ENCODE results near the gene DOCK4.

Gene DOCK4

GRCh38 chr7:112124061-112124766, 82.0 kb downstream of the DOCK4 start:
- Mint-ChIP-seq H3K27ac (no peak overlapping the region), H3K27me3 (no peaks in the 10 kb centered on the region), H3K36me3 (no peaks in the 10 kb centered on the region), H3K4me3 (no peak overlapping the region), H3K4me1 (no peaks in the 10 kb centered on the region), H3K9me3 (no peaks in the 10 kb centered on the region)
- no peak for ATAC-seq

- H3K27me3 Mint-ChIP-seq: no peaks in the 10 kb centered on the region
- H3K9me3 Mint-ChIP-seq: no peaks in the 10 kb centered on the region
- ATAC-seq: no peak
- H3K36me3 Mint-ChIP-seq: no peaks in the 10 kb centered on the region
- no peaks in the 10 kb centered on the region for H3K4me1 Mint-ChIP-seq
- no peak overlapping the region for H3K27ac Mint-ChIP-seq
- H3K4me3 Mint-ChIP-seq: no peak overlapping the region
These were observed 83.4 kb downstream of the DOCK4 start for GRCh38 chr7:112122798-112123197.

GRCh38 chr7:112122144-112122543, 84.1 kb downstream of the DOCK4 start:
- no peak for ATAC-seq
- H3K4me3 Mint-ChIP-seq: no peak overlapping the region
- no peaks in the 10 kb centered on the region for H3K36me3 Mint-ChIP-seq
- H3K4me1 Mint-ChIP-seq: no peaks in the 10 kb centered on the region
- no peaks in the 10 kb centered on the region for H3K27me3 Mint-ChIP-seq
- H3K9me3 Mint-ChIP-seq: no peaks in the 10 kb centered on the region
- no peak overlapping the region for H3K27ac Mint-ChIP-seq

GRCh38 chr7:112121318-112121717, 84.9 kb downstream of the DOCK4 start:
- ATAC-seq: no peak
- Mint-ChIP-seq H3K36me3 (no peaks in the 10 kb centered on the region), H3K27ac (no peak overlapping the region), H3K9me3 (no peaks in the 10 kb centered on the region), H3K4me1 (no peaks in the 10 kb centered on the region), H3K27me3 (no peaks in the 10 kb centered on the region), H3K4me3 (no peak overlapping the region)

- H3K27ac Mint-ChIP-seq: no peak overlapping the region
- H3K36me3 Mint-ChIP-seq: no peaks in the 10 kb centered on the region
These were observed 85.4 kb downstream of the DOCK4 start for GRCh38 chr7:112120696-112121217.

GRCh38 chr7:112118581-112119566, 87.3 kb downstream of the DOCK4 start:
- Mint-ChIP-seq H3K4me1 (no peaks in the 10 kb centered on the region), H3K36me3 (no peaks in the 10 kb centered on the region), H3K9me3 (peaks cover 3% of the 10 kb centered on the region), H3K27me3 (no peaks in the 10 kb centered on the region), H3K27ac (no peak overlapping the region), H3K4me3 (no peak overlapping the region)
- no peak for ATAC-seq

More at GRCh38 chr7:112120696-112121217, 85.4 kb downstream of the DOCK4 start:
- Mint-ChIP-seq H3K4me1 (no peaks in the 10 kb centered on the region), H3K27me3 (no peaks in the 10 kb centered on the region), H3K9me3 (no peaks in the 10 kb centered on the region), H3K4me3 (no peak overlapping the region)
- ATAC-seq: no peak

- Mint-ChIP-seq H3K27me3 (no peaks in the 10 kb centered on the region), H3K4me3 (no peak overlapping the region), H3K27ac (no peak overlapping the region), H3K4me1 (no peaks in the 10 kb centered on the region), H3K9me3 (peaks cover 3% of the 10 kb centered on the region), H3K36me3 (no peaks in the 10 kb centered on the region)
- no peak for ATAC-seq
These were observed 89.3 kb downstream of the DOCK4 start for GRCh38 chr7:112116894-112117293.

GRCh38 chr7:112116358-112116757, 89.8 kb downstream of the DOCK4 start:
- Mint-ChIP-seq H3K27me3 (no peaks in the 10 kb centered on the region), H3K27ac (no peak overlapping the region), H3K36me3 (no peaks in the 10 kb centered on the region), H3K4me1 (no peaks in the 10 kb centered on the region), H3K9me3 (peaks cover 3% of the 10 kb centered on the region), H3K4me3 (no peak overlapping the region)
- no peak for ATAC-seq

- Mint-ChIP-seq H3K27ac (no peak overlapping the region), H3K27me3 (no peaks in the 10 kb centered on the region), H3K36me3 (no peaks in the 10 kb centered on the region), H3K4me1 (no peaks in the 10 kb centered on the region), H3K4me3 (no peak overlapping the region), H3K9me3 (peaks cover 3% of the 10 kb centered on the region)
- ATAC-seq: no peak
These were observed 90.3 kb downstream of the DOCK4 start for GRCh38 chr7:112115880-112116279.

GRCh38 chr7:112113913-112114575, 92.2 kb downstream of the DOCK4 start:
- Mint-ChIP-seq H3K27me3 (no peaks in the 10 kb centered on the region), H3K9me3 (peaks cover 3% of the 10 kb centered on the region), H3K36me3 (no peaks in the 10 kb centered on the region), H3K4me3 (no peak overlapping the region), H3K4me1 (no peaks in the 10 kb centered on the region), H3K27ac (no peak overlapping the region)
- ATAC-seq: no peak

GRCh38 chr7:112112822-112113255, 93.4 kb downstream of the DOCK4 start:
- Mint-ChIP-seq H3K27ac (no peak overlapping the region), H3K4me1 (no peaks in the 10 kb centered on the region), H3K27me3 (no peaks in the 10 kb centered on the region), H3K9me3 (peaks cover 3% of the 10 kb centered on the region), H3K36me3 (no peaks in the 10 kb centered on the region), H3K4me3 (no peak overlapping the region)
- ATAC-seq: no peak

GRCh38 chr7:112110651-112111050, 95.5 kb downstream of the DOCK4 start:
- Mint-ChIP-seq H3K9me3 (peaks cover 3% of the 10 kb centered on the region), H3K4me1 (no peaks in the 10 kb centered on the region), H3K27me3 (no peaks in the 10 kb centered on the region), H3K27ac (no peak overlapping the region), H3K36me3 (no peaks in the 10 kb centered on the region), H3K4me3 (no peak overlapping the region)
- ATAC-seq: no peak

GRCh38 chr7:112110175-112110574, 96.0 kb downstream of the DOCK4 start:
- ATAC-seq: no peak
- H3K27ac Mint-ChIP-seq: no peak overlapping the region
- H3K4me1 Mint-ChIP-seq: no peaks in the 10 kb centered on the region
- no peaks in the 10 kb centered on the region for H3K27me3 Mint-ChIP-seq
- no peaks in the 10 kb centered on the region for H3K9me3 Mint-ChIP-seq
- no peaks in the 10 kb centered on the region for H3K36me3 Mint-ChIP-seq
- H3K4me3 Mint-ChIP-seq: no peak overlapping the region

GRCh38 chr7:112108981-112109380, 97.2 kb downstream of the DOCK4 start:
- no peak for ATAC-seq
- H3K4me3 Mint-ChIP-seq: no peak overlapping the region
- H3K27me3 Mint-ChIP-seq: no peaks in the 10 kb centered on the region
- H3K36me3 Mint-ChIP-seq: no peaks in the 10 kb centered on the region
- H3K9me3 Mint-ChIP-seq: no peaks in the 10 kb centered on the region
- no peak overlapping the region for H3K27ac Mint-ChIP-seq
- H3K4me1 Mint-ChIP-seq: no peaks in the 10 kb centered on the region

All from stimulated activated memory B cell treated with anti-CD40 and anti-IgM and Interleukin-4, amounts not matched to agents 10 μg/mL and 1 μg/mL and 100 μg/mL, for 72 hours (primary cell).